ENCODE measurements around the gene LDLRAP1.
A peak's percentile ranks its signal among the peaks of the same experiment; 100 is the strongest.

LDLRAP1 gene

DNA sequence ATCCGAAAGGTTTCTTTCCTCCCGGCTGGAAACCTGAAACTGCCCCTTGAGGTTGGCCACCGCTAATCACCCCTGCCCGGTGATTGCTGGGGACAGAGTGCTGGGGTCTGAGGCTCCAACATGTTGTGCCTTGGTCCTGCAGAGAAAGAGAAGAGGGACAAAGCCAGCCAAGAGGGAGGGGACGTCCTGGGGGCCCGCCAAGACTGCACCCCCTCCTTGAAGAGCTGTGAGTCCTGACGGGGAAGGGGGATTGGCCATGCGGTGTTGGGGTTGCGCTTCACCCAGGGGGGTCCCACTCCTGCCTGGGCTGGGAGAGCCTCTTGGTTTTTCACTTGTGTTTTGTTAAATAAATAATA, 19.5 kb downstream of the LDLRAP1 start:
- DNase-seq (ENCODE audit: low spot score) = no peak

DNA sequence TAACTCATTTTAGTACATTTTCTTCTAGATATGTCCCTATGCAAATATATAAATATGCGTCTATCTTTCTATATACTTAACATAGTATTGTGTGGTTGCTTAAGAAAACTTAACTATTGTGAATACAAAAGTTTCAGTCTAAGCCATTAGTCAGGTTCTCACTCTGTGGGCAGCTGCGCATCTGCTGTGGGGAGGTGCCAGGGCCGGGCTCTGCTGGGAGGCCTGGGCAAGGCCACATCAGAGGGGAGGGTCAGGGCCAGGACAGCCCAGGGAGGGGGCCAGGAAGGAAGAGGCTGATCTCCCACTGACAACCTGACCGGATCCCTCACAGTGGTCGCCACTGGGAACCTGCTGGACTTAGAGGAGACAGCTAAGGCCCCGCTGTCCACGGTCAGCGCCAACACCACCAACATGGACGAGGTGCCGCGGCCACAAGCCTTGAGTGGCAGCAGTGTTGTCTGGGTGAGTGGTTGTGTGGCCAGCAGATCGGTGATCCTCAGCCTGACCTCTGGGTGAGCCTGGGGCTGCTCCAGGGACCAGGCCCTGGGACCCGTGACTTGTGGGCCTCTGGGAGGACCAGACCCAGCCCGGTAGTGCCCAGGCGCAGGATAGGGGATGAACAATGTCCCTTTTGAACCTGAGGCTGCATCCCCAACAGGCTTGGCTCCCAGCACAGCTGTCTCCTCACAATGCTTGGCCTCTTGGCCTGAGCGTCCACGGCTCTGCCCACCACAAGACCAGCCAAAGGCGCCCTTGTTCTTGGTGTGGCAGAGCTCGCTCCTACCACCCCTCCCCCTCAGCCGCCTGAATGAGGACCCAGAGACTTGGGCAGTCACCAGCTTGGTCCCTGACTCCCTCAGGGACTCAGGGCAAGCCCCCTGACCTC, 20.2 kb downstream of the LDLRAP1 start:
- DNase-seq (ENCODE audit: low spot score) = no peak

DNA sequence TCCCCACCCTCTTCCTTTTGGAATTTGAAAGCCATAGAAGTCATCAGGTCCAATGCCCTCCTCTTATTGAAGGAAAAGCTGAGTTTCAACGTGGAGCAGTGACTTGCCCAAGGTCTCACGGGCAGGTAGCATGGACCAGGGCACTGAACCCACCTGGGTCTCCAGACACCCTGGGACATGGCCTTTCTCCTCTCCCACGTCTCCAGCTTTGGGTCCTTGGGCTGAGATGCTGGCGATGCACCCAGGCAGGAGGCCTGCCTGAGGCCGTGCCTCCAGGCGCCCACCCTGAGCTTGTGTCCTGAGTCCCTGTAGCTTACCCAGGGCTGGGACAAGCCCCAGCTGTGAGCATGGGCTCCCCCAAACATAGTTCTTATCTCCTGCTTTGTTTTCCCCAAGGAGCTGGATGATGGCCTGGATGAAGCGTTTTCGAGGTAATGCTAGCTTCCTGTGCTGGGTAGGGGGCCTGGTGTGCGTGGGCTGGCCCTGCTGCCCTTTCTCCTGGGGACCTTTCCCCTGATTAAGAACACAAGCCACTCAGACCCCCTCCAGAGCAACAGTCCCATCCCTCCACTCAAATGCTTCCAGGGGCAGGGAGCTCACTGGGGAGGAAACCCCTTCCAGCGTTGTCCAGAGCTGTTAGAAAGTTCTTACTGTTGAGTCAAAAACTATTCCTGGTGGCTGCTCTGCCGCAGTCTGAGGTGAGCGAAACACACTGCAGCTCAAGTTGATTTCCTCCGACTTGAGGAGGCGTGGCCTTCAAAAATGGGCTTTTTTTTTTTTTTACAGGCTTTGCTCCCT, 21.6 kb downstream of the LDLRAP1 start:
- no peak for DNase-seq (ENCODE audit: low spot score)

DNA sequence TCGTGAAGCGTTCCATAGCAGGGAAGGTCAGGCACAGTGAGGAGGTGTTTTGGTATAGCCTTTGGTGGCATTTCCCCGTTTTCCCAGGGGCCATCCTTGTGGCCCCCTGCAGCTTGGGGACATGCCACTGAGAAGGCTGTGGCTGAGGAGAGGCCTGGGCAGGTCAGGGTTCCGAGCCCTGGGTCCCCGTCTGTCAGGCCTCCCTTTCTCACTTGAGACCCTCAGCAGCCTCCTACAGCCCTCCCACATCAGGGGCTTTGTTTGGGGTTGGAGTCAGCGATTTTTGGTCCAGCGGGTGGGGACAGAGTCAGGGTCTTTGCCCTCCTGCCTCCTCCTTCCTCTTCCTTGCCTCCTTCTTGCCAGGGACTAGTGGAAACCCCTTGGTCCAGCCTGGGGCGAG, 22.2 kb downstream of the LDLRAP1 start:
- DNase-seq (ENCODE audit: low spot score) = no peak

DNA sequence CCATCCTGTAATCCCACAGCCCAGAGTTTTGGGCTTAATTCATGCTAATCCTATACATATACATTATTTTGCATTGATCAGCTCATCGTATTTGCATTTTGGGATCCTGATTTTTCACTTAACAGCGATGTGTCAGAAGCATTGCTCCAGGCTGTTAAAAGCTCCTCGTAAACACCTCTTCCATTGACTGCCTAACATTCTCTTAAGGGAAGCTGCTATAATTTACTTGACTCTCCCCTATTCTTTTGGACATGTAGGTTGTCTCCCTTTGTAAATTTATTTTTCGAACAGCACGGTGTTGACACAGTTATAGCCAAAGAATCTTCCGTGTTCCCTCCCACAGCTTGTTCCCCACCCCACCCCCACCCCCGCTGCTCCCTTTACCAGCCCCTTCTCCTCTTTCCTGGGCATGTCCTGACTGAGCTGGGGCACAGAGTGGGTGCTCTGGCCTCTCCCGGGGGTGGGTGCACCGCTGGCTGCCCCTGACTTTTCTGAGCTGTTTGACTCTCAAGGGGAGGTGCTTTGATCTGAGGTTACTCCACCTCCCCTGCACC, 22.8 kb downstream of the LDLRAP1 start:
- no peak for DNase-seq (ENCODE audit: low spot score)

DNA sequence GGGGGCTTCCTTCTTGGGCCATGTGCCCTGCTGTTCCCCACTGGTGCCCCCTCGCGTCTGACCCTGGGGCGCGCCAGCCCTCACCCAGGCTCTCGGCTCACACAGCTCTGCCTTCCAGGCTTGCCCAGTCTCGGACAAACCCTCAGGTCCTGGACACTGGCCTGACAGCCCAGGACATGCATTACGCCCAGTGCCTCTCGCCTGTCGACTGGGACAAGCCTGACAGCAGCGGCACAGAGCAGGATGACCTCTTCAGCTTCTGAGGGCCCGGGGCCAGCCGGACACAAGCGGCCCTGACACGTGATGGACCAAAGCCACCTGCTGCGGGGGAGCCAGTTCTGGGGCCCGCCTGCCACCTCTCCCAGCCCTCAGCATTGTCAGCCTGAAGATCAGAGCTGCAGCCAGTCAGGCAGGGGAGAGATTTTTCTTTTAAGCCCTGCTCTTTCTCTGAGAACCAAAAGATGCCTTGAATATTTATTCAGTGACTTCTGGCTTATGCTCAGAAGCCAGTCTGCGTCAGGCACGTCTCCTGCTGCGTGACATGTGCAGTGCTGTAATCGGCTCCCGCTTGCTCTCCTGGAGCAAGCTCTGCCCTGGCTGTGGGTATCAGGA, 23.4 kb downstream of the LDLRAP1 start:
- DNase-seq (ENCODE audit: low spot score) = peak; percentile 71

DNA sequence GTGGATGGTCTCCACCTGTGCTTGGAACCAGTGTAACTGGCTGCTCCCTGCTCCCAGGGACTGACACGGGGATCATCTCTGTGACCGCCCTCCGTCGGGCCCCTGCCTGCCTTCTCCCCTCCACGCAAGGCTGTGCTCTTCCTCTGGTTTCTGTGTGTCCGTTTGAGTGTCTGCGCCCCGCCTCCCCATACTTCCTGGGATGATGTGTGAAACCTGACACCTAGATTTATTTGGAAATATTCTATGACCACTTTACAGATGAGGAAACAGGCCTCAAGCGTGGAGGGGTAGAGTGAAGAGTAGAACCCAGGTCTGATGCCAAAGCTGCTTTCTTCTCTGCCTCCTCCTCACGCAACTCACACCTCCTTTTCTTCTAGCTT, 24.3 kb downstream of the LDLRAP1 start:
- DNase-seq (ENCODE audit: low spot score) = no peak

DNA sequence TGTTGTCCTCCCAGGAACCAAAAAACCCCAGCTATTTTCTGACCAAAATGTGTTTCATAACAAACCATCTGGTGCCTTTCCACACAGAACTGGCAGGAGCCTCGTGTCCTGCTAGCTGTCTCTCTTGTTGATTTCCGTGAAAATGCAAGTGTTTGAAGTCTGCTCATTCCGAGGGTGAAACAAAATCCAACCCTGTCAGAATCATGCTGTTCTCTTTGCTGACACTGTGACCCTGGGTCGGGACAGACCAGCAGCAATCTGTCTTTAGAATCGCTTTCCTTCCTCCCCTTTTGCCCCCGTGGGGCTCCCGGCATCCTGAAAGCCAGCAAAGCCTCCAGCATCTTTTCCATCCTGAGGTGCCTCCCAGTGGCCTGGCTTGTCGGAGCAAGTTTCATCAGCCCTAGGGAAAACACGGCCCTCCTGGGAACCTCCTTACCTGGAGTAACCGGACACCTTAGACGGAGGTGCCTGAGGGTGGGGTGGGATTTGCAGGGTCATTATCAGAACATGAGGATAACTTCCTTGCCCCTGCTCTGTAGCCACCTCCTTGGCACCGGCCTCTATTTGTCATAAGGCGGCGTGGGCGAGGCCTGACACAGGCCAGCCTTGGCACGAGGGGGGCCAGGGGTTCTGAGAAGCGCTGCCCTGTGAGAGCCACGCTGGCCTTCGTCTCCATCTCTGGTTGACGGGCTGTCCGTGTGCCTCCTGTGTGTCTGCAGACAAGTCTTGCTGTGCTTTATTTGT, 24.9 kb downstream of the LDLRAP1 start:
- DNase-seq (ENCODE audit: low spot score) = peak; percentile 45

DNA sequence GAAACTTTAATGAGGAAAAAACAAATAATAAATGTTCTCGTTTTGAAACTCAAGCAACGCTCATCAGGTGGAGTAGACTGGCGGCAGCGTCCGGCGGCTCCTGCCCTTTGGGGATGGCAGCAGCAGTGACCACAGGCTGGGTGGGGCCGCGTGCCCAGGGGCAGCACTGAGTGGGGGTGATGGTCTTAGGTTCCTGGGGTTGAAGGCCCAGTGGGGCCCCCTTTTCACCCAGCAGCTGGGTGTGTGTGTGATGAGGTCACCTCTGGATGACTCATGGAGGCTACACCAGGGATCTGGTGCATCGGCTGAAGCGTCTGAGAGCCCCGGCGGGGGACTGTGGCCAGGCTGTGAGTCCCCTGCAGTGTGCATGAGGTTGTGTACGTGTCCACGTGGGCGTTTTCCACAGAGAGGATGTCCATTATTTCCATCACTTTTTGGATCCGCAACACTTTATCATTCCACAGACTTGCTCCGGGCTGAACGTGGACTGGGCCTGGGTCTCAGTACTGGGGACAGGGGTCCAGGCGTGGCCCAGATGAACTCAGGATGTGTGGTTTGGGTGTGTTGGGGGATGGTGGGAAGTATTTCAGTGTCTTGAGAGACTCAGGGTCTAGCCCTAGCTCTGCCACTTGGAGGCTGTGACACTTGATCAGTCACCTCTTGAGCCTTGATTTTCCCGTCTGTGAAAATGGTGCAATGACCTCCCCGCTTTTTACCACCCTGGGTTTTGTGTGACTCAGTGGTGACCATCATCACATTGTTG, 25.6 kb downstream of the LDLRAP1 start:
- peak; percentile 90 for DNase-seq (ENCODE audit: low spot score)

DNA sequence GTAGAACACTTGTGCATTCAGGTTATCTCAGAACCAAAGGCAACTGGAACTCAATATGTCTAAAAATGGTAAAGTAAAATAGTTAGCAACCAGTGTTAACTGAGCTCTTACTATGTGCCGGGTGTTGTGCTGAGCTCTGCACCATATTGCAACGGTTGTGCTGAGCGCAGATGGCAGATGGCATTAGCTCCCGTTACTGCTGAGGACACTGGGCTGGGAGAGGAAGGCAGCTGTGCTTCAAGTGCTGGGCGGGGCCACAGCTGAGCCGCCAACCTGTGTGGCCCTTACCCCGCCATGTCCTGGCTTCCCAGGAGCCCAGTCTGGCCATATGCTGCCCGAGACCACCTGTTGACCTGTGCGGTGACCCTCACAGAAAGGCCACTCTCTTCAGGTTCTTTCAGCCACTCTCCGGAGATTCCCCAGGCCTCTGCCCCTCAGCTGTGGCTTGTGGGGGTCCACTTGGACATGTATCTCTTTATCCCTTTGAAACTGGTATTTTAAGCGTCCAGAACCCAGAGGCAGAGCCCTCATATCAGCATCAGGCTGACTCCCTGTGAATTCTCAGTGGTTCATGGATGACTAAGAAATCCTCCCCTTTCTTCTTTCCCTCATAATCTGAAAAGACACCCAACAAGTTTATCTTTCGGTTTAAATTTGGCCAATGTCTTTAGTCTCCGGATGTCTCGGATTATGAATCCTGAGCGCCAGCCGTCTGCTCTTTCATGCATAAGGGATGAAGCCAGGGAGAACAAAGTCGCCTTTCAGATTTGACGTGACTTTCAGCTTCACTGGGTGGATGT, 26.4 kb downstream of the LDLRAP1 start:
- no peak for DNase-seq (ENCODE audit: low spot score)

DNA sequence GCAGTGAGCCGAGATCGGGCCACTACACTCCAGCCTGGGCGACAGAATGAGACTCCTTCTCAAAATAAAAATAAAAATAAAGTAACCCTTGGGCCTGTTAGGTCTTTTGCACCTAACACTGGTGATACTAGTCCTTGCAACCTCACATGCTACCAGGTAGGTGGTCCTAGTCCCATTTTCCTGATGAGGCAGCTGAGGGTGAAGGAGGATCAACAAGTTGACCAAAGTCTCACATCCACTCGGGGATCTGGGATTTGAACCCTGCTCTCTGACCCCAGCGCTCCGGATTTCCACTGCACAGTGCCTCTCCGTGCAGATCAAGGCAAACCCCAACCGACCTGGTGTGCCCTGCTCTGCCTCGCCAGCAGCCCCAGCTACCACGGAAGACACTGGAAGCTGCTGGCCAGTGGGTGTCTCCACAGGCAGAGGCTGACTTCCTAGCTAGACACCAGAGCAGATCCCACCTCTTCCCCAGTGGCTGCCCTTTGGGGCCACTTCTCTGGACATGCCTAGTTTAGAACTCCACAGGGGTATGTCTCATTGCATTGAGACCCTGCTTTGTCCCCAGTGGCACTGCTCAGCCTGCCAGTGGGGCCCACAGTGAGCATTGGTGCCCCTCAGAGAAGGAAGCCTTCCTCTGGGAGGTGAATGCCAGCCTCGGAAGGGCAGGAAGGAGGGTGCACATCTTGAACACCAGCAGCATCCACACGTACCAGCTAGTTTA, 27.6 kb downstream of the LDLRAP1 start:
- DNase-seq (ENCODE audit: low spot score) = no peak

DNA sequence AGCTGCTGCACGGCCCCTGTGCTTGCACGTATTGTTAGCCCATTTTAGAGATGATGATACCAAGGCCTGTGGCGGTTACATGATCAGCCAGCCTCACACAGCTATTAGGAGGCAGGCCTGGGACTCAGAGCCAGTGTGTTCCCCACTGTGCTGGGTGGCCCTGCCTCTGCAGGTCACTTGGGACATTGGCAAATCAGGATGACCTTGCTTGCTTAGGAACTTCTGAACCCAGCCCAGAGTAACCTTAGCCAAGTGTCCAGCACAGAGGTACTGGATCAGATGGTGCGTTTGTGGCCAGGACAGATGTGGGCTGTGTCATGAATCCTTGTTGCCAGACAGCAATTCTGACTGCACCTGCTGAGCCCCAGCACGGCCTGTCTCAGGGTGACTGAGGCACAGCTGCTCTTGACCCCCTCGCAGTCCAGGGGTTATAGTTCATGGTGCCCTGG, 28.1 kb downstream of the LDLRAP1 start:
- no peak for DNase-seq (ENCODE audit: low spot score)

DNA sequence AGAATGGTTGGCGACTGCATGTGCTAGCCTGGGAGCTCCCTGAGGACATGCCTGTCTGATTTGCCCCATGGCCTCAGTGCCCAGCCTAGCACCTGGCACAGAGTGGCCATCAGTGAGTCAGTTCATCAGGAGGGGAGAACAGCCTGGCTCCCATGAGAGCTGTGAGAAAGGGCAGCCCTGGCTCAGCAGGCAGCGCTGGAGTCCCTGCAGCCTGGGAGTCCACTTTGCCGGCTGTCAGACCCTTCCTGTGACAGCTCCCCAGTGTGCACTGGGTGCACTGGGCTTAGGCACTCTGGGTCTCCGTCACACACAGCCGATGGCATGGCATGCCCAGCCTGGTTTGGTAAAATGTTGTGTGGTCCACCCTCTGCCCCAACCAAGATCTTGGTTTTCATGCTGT, 28.7 kb downstream of the LDLRAP1 start:
- DNase-seq (ENCODE audit: low spot score) = no peak

DNA sequence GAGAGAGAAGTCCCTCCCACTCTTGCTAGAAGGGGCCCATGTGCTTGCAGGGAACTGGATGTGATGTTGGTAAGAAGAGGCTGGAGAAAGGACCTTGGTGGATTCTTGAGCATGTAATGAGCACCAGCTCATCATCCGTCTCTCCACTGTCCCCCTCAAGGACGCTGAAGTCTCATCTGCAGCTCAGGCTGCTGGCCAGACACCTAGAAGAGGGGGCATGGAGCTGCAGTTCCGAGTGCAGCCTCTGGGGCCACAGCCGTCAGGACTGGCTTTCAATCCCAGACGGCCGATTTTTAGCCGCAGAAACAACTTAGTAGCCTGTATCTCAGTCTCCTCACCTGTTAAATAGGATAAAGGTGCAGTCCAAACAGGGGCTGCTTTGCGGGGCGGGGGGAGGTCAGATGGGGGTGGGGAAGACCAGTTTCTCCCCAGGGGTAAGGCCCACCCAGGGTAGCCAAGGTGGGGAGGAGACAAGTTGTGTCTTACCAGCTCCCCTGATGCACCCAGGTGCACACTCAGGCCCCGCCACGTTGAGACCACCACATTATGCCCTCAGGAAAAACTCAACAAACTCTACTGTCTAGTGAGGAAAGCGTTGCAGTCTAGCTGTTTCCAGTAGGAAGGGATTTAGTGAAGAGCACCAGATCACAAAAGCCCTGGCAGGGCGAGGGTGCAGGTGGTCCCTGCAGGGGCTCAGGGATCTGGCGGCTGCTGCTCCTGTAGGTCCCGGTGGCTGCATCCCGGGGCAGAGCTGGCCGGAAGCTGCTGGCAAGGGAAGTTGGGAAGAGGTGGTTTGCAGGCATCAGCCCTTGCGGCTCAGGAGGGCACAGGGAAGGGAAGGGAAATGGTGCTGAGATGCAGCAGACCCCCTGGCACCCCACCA, 29.5 kb downstream of the LDLRAP1 start:
- peak; percentile 83 for DNase-seq (ENCODE audit: low spot score)

DNA sequence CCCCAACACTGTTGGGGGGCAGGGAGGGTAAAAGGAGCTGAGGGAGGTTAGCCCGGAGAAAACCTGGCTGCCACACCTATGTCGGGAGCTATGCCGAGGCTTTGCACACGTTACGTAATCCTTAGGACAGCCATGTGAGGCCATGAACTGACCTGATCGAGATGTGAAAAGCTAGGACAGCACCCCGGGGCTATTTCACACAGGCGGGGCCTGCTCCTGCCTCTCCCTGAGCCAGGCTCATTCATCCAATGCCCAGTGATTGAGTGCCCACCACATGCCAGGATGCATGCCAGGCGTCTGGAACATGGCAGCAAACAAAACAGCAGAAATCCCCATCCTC, 30.2 kb downstream of the LDLRAP1 start:
- DNase-seq (ENCODE audit: low spot score) = no peak

DNA sequence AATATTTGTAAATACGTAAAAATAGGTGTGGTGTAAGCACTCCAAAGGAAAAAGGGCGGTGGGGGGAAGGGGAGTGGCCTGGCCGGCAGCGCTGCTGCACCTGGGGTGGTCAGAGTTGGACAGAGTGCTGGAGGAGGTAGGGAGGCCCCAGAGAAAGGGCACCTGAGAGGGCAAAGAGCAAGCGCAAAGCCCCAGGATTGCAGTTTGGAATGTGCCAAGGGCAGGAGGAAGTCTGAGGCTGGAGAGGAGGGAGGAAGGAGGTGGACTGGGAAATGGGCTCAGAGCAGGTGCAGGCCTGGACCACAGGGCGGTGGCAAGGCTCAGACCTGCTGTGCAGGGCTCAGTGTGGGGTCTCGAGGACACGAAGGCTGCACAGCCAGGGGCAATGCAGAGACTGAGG, 30.6 kb downstream of the LDLRAP1 start:
- DNase-seq (ENCODE audit: low spot score) = no peak

DNA sequence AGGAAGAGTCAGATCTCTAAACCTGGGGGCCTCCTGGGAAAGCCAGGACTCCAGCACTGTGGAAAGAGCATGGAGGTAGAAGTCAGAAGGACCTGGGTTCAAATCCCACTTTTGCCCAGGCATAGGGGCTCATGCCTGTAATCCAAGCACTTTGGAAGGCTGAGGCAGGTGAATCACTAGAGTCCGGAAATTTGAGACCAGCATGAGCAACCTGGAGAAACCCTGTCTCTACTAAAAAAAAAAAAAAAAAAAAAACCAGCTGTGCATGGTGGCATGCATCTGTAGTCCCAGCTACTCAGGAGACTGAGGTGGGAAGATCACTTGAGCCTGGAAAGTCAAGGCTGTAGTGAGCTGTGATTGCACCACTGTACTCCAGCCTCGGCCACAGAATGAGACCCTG, 31.8 kb downstream of the LDLRAP1 start:
- DNase-seq (ENCODE audit: low spot score) = no peak

DNA sequence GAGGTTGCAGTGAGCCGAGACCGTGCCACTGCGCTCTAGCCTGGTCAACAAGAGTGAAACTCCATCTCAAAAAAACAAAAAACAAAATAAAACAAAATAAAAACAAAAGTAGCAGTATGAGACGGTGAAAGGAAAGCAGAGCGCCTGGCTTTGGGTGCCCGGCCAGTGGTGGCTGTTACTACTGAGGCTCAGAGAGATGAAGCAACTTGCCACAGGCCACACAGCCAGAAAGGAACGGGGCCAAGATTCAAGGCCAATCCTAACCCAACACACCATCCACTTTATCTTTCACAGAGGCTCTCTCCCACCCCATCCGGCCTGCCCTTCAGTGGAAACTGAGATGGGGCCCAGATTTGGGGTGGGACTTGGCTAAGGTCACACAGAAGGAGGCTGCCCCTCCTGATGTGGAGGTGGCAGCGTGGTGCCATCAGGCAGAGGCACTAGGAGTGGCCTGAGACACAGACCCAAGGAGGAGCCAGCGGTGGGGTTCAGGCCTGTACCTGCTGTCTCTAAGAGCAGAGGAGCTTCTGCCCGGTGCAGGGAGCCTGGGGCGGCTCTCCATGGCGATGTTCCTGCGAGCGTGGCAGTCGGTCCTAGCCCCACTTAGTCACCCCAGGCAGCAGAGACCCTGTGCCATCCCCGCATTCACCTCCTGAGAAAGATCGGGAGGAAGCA, 33.2 kb downstream of the LDLRAP1 start:
- no peak for DNase-seq (ENCODE audit: low spot score)
